HL-60 (cell line): ENCODE measurements around the gene COL28A1.

Experiments used
- DNase-seq, 2 experiments: peaks; one replicate each; pipeline ENCODE4 v3.0.0-alpha.2; 2010 to 2020; ENCODE audit warnings: low read depth in 1 of 2, low spot score in 1 of 2
- H3K27ac ChIP-seq: fragments of 250-450 bp; sonication (Bioruptor Pico); replicated peaks from 2 replicates; pipeline ENCODE4 v1.5.1; 2020; ENCODE audit warnings: mild to moderate bottlenecking, moderate library complexity
- H3K27me3 ChIP-seq: fragments of 250-450 bp; sonication (Bioruptor Pico); 2 replicates; pipeline ENCODE4 v1.5.1; 2021; ENCODE audit warnings: mild to moderate bottlenecking, moderate library complexity; ENCODE audit not compliant: insufficient read depth, poor library complexity, severe bottlenecking
- H3K4me3 ChIP-seq: replicated peaks from 2 replicates; pipeline ENCODE4 v1.5.1; 2011; ENCODE audit warnings: mild to moderate bottlenecking, control low read depth, low read length; ENCODE audit not compliant: insufficient read depth
- GABPA ChIP-seq: IDR thresholded peaks from 2 replicates; pipeline ENCODE4 v1.6.1; 2012; ENCODE audit warnings: low read depth
- POLR2AphosphoS5 ChIP-seq: IDR thresholded peaks from 2 replicates; pipeline ENCODE4 v1.6.1; 2012; ENCODE audit warnings: low read depth
- SPI1 ChIP-seq: IDR thresholded peaks from 2 replicates; pipeline ENCODE4 v1.6.1; 2012; ENCODE audit warnings: low read depth, mild to moderate bottlenecking, borderline replicate concordance
- TF ChIP-seq, protein P1 (sequence below): IDR thresholded peaks from 2 replicates; pipeline ENCODE4 v1.6.1; 2012; ENCODE audit warnings: low read depth; ENCODE audit not compliant: insufficient replicate concordance
- TF ChIP-seq, protein P2 (sequence below): IDR thresholded peaks from one replicate; pipeline ENCODE4 v1.5.1; 2011; ENCODE audit warnings: low read length, control low read depth, inconsistent platforms; ENCODE audit not compliant: insufficient read depth

The COL28A1 gene

DNA sequence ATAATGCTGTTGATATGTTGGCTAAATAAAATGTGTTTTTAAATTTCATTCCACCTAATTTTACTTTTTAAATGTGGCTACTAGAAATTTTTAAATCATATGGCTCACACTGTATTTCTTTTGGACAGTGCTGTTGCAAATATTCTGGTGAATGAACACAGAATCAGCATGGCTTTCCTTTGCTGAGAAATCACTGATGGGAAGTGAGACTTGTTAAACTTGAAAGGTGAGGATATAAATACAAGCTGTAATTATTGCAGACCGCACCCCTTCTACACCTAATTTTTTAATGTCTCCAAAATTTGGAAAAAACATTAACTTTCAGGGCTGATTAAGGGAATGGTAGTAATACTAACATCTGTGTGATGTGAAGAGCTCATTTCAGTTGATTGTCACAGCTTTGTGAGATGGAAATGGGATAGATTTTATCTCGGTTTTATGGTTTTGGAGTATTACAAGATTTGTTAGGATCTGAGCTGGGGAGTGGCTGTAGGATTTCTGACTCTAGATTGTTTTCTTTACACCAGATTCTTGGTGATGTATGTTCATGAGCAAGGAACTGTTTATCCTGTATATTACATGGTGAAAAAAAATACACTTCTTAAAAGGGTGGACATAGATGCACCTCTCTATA is 32.3 kb upstream of the COL28A1 start:
- TF ChIP-seq, protein P1, sequence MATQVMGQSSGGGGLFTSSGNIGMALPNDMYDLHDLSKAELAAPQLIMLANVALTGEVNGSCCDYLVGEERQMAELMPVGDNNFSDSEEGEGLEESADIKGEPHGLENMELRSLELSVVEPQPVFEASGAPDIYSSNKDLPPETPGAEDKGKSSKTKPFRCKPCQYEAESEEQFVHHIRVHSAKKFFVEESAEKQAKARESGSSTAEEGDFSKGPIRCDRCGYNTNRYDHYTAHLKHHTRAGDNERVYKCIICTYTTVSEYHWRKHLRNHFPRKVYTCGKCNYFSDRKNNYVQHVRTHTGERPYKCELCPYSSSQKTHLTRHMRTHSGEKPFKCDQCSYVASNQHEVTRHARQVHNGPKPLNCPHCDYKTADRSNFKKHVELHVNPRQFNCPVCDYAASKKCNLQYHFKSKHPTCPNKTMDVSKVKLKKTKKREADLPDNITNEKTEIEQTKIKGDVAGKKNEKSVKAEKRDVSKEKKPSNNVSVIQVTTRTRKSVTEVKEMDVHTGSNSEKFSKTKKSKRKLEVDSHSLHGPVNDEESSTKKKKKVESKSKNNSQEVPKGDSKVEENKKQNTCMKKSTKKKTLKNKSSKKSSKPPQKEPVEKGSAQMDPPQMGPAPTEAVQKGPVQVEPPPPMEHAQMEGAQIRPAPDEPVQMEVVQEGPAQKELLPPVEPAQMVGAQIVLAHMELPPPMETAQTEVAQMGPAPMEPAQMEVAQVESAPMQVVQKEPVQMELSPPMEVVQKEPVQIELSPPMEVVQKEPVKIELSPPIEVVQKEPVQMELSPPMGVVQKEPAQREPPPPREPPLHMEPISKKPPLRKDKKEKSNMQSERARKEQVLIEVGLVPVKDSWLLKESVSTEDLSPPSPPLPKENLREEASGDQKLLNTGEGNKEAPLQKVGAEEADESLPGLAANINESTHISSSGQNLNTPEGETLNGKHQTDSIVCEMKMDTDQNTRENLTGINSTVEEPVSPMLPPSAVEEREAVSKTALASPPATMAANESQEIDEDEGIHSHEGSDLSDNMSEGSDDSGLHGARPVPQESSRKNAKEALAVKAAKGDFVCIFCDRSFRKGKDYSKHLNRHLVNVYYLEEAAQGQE = no peak
- no peak for TF ChIP-seq POLR2AphosphoS5
- TF ChIP-seq, protein P2, sequence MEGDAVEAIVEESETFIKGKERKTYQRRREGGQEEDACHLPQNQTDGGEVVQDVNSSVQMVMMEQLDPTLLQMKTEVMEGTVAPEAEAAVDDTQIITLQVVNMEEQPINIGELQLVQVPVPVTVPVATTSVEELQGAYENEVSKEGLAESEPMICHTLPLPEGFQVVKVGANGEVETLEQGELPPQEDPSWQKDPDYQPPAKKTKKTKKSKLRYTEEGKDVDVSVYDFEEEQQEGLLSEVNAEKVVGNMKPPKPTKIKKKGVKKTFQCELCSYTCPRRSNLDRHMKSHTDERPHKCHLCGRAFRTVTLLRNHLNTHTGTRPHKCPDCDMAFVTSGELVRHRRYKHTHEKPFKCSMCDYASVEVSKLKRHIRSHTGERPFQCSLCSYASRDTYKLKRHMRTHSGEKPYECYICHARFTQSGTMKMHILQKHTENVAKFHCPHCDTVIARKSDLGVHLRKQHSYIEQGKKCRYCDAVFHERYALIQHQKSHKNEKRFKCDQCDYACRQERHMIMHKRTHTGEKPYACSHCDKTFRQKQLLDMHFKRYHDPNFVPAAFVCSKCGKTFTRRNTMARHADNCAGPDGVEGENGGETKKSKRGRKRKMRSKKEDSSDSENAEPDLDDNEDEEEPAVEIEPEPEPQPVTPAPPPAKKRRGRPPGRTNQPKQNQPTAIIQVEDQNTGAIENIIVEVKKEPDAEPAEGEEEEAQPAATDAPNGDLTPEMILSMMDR = no peak
- no peak for TF ChIP-seq GABPA
- no peak for TF ChIP-seq SPI1
- H3K27ac ChIP-seq = peak overlapping the region; percentile 61
- DNase-seq = no peak
- H3K4me3 ChIP-seq = peak overlapping the region; percentile 61
- H3K27me3 ChIP-seq = no peaks in the 10 kb centered on the region

DNA sequence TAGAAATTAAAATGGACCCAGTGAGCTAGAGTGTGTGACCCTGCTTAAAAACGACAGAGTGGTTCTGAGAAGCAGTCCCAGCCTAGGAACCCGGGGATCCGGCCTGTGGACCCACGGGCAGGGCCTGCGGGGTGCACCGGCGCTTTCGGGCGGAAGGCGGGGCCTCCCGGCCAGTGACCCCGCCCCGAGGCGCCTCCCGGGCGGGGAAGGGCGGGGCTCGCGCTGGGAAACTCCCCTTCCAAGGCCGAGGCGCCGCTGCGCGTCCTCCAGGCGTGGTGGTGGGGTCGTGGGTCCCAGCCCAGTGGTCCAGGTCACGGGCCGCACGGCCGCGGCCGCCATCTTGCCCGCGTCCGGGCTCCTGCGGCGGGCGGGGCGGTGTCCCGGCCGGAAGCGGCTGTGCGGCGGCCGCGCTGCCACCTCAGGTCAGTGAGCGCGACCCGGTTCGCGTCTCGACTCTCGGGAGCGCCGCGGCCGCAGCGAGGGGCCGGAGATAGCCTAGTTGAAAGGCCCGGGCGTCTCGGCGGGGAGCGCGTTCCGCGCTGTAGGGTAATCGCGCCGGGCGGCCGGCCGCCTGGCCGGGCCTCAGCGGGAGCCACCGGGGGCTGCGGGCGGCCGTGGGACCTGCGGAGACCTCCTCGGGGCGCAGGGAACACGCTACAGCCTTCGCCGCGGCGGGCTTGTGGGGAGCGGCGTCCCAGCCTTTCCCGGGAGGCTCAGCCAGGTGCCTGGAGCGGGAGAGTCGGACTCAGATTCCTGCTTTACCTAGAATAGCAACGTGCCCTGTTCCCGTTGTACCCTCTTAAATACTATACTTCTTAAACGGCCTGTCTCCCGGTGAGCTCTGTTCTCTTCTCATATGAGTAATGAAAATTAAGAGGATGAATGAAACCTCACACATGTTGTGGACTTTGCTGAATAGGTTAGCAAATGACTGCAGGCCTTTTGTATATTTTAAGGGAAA is 31.3 kb upstream of the COL28A1 start, which contains the start of gene MIOS:
Gene MIOS (plus strand): TSS at position 234 of the 961 bp plus-strand sequence. CDS start 5,592 bp downstream, outside the sequence.
- TF ChIP-seq GABPA = peak; percentile 50; the same call in 1 of the 2 replicates
- TF ChIP-seq, protein P1 = peak; percentile 63
- peak; percentile 75 for TF ChIP-seq POLR2AphosphoS5
- TF ChIP-seq, protein P2 = no peak
- TF ChIP-seq SPI1 = no peak
- H3K27me3 ChIP-seq = no peaks in the 10 kb centered on the region
- peak; percentile 38 to 74 for DNase-seq
- H3K27ac ChIP-seq = peak within 1 kb of the TSS; percentile 61
- H3K4me3 ChIP-seq = peak within 1 kb of the TSS; percentile 61

DNA sequence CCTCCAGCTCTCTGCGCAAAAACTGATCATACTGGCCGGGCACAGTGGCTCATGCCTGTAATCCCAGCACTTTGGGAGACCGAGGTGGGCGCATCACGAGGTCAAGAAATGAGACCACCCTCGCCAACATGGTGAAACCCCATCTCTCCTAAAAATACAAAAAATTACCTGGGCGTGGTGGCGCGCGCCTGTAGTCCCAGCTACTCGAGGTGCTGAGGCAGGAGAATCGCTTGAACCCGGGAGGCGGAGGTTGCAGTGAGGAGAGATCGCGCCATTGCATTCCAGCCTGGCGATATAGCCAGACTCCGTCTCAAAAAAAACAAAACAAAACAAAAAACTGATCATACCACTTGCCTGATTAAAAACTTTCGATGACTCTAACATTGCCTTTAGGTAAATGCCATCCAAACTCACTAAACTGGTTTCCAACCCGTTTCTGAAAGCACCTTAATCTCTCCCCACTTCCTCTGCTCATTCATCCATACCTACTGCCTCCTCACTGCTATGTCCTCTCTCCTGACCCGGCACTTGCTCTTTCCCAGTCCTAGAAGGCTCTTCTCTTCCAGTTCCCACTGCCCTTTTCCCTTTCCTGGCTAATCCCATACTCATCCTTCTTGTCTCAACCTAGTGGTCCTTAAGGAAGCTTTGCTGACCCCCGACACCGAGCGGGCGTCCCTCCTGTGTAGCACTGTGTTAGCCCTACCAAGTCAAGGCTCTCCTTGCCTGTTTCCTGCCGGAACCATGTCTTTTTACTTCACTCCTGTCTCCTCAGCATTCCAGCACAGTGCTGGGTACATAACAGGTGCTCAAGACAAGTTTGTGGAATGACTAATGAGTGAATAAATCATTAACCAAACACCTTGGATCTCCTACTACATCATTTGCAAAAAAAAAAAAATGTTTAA is 30.3 kb upstream of the COL28A1 start:
- H3K27ac ChIP-seq = peak overlapping the region; percentile 61
- H3K4me3 ChIP-seq = peak overlapping the region; percentile 61
- DNase-seq = no peak
- TF ChIP-seq POLR2AphosphoS5 (no peak), SPI1 (no peak), GABPA (no peak)
- TF ChIP-seq, protein P1 = no peak
- TF ChIP-seq, protein P2 = no peak
- no peaks in the 10 kb centered on the region for H3K27me3 ChIP-seq
